Measurements from ENCODE around the gene PDE1A.

Gene PDE1A

DNA sequence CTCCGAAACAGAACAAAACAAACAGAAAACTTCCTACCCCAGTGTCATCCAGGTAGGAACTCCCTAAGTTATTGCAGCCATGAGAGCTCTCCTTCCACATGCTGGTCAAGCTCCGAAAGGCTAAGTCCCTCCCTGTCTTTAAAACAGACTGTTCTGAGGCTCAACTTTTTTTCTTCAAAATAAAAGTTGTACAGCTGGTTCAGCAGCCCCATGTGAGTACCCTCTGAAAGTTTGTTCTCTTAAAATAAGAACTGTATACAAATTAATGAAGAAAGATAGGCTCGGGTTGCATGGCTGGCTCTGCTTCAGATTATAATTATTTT, at the start of gene PDE1A:
PDE1A (minus strand) TSS at position 119 of the 323 bp plus-strand sequence.
- DNase-seq = no peak

DNA sequence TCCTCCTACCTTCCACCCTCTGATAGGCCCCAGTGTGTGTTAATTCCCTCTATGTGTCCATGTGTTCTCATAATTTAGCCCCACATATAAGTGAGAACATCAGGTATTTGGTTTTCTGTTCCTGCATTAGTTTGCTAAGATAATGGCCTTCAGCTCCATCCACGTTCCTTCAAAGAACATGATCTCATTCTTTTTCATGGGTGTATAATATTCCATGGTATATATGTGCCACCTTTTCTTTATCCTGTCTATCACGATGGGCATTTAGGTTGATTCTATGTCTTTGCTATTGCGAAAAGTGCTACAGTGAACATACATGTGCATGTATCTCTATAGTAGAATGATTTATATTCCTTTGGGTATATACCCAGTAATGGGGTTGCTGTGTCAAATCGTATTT, 46.8 kb upstream of the PDE1A start:
- no peak for DNase-seq

DNA sequence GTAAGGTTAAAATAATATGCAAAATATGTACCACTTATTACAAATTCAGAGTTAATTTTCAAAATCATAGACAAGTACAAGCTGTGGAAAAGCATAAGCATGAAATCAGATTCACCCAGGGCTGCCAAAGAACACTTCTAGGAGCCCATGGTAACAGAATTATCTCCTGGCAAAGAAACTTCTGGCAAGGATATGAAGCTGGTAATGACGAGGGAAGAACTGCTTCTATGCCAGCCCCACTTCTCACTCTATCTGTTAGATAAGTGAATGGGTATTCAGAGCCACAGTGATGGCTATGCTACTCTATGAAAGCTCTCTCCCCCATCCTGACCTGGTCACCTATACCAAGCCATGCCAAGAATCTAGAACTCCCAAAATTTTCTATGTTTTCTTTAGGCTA, 36.9 kb upstream of the PDE1A start:
- DNase-seq = no peak

DNA sequence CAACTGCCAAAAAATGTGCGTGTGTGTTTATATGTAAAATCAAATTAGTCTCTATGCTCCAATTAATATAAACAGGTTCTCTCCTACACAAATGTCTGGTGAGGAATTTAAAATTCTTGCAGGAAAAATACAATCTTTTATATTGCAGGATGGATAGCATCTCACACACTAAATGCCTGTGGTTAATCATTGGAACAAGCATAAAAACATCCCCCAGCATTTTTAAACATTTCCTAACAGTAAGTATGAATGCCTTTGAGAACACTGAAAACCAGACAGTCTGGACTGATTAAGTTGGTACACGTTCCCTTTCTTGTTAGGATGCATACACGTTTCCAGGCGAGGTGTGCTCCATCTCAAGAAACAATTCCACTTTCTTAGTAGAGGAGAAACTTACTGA, 29.9 kb upstream of the PDE1A start:
- no peak for DNase-seq

DNA sequence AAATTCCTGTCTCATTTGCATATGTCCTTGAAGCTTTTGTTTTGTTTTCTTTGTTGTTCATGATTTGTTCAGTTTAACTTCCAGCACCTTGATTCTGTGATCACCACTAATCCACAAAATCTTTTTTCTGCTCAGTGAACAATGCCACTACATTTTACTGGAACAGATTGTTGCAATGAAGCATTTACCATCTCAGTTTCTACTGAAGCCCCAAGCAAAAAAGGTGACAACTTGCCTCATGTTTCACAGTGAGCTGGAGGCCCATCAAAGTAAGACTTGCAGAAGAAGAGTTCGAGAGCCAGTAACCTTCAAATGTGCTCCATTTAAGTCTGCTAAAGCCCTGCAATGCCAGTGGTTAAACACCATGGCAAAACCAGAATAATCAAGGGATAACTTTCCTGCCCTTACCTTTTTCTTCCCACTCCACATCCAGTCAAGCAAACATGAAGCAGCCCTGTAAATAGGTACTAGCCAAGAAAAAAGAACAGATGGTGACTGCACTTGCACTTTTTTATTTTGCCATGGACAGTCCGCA, 25.7 kb upstream of the PDE1A start:
- no peak for DNase-seq

DNA sequence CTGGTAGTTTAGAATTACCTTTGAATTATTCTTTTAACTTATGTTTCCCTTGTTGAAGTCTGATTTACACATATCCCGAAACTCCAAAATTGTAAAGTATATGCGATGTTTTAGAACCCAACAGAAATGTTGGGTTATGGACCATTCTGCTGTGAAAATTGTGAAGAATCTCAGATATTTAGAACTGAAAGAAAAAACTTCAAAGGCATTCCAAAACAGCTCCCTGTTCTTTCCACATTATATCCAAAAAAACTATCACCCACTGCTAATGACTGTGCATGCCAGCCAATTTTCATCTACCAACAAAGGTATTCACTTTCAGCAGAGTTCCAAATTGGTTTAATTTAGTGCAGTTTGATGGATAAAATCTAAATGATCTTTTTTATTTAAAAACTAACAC, 21.5 kb upstream of the PDE1A start:
- no peak for DNase-seq

DNA sequence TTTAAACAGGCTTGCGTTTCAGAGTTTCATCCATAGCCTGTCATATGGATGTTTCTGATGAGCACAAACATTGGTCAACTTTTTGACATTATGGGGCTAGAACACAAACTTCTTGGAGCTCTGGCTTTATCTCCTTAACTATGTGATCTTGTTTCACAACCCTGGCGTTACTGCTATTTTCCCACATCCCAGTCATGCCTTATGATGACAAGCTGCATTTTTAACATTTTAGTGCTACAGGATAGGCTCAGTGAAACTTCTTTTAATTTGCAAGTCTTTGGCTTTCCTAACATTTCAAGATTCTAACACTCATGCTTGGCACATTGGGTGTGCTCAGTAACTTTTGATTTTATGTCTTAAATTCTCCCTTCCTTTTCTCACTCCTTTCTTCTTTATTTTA, 21.0 kb upstream of the PDE1A start:
- no peak for DNase-seq

DNA sequence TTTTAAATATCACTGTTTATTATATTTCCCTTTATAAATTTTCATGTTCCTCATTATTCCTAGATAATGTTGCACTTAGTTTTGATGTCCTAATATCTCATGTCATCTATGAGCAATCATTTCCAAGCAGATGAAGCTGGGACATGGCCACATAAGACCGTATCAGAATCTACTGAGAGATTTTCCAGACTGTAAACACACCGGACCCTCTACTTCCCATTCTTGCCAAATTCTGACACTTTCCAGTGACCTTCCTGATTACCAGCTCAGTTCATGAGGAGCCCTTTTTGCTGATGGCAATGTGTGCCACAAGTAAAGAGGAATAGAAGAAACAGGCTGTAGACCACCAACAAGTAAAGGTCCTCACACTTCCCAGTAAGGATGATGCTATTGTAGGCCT, 20.3 kb upstream of the PDE1A start:
- DNase-seq = no peak

DNA sequence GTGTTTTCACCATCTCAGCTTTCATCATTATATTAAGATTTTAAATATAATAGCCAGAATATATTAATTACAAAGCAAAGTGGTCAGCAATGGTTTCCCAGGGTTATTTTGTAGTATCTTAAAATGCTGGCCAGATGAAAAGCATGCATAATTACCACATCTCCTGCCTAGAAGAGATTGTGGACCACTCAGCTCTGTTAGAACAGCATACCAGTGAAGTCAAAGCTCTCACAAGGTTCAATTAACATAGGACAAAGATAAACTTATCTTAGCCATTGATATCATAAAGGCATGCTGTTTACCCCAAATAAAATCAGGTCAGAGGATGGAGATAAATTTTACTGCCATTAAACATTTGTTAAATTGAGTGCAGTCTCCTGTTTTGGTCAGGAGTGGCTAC, 19.3 kb upstream of the PDE1A start:
- DNase-seq = no peak

DNA sequence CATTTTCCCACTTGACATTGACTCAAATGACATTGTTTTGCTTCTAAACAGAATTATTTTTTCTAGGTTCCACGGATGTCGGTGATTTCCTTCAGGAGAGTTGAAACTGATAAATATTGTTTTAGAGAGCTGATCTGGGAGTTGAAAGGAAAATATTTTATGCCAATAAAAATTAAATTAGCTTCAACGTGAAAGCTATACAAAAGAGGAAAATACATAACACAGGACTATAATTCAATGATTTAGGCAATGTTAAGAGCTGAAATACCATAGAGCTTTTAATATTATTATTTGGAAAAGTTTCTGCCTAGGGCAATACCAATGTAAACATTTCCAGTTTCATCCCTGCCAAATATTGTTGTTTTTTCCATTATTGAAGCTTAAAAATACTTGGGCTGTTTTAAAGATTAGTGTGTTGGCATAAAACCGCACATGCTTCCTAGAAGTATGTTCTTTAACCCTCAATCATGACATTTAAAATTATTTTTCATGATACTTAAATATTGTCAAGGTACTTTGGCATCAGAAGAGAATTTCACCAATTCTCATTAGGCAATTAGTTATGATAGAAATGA, 18.6 kb upstream of the PDE1A start:
- no peak for DNase-seq

DNA sequence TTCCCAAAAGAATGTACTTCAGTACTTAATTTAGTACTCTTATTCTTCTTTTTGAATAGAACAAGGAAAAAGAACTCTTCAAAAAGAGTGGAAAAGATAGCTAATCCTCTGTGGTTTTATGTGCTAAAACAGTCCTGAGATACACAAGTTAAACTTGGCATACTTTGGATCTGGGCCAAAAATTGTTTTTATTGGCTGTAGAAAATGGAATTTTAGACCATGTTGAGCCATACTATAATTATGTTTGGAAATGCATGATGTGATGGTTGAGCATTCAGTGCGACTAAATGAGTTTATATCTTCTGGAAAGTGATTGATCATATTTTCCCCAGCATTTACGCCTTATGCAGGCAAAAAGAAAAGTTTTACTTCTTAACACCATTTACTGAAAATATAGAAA, 18.0 kb upstream of the PDE1A start:
- no peak for DNase-seq

DNA sequence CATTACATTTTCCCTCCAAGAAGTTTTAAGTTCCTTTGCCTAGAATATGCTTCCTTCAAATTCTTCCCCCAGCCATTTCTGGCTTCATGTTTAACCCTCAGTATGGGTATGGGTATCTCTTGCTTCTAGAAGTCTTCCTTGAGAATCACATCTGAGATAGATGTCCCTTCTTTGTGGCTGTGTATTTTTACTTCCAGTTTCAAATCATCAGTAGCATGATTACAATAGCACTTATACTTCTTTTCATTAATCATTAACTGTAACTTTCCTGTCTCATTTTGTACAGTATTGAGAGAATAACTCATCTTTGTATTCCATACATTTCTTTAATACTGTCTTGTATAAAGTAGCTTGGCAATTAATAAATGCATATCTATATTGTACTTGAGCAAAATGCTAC, 17.3 kb upstream of the PDE1A start:
- no peak for DNase-seq

DNA sequence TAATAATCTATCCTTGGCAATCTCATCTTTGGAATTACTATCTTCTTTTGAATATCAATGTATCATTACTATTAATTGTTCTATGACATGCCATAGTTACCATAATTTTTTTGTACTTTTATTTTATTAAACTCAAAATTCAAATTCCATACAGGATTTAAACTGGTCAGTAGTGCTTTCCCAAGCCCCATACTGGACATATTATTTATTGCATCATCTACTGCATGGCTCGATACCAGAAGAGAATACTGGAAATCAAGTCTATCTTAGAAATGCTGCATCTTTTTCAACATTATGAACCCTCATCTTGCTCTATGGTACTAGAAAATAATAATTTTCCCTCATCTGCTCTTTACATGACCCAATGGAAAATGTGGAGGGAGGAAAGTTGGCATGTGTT, 9.4 kb upstream of the PDE1A start:
- no peak for DNase-seq

DNA sequence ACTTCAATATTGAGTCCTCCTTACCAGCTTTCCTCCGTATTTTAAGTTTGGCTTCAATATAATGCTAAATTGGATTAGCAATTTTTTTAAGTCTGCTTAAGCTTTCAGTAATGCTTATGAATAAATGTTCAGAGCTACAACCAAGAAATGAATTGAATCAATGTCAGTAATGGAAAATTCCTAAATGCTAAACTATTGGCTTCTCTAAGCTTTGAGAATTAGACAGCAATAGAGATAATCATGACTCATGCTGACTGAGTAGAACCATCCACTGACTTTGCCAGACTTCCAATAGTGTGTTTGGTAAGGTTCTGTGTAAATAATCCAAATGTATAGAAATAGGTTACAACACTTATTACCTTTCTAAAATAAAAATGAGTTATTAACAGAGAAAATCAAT, 8.9 kb upstream of the PDE1A start:
- DNase-seq = no peak

DNA sequence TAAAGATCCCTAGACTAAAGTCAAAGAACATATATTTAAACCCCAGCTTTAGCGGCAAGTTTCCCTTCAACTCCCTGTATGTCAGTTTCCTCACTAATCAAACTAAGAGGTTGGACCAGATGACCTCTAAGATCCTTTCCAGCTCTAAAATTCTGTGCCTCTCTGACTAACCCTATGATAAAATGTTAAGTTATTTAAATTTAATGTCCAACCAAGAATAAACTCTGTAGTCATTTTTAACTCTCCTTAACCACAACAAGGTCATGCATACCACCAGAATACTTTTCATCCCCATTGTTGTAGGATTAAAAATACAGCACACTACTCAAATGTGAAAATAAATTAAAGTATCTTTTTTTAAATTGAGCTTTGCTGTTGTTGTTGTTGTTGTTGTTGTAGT, 5.2 kb upstream of the PDE1A start:
- DNase-seq = no peak

DNA sequence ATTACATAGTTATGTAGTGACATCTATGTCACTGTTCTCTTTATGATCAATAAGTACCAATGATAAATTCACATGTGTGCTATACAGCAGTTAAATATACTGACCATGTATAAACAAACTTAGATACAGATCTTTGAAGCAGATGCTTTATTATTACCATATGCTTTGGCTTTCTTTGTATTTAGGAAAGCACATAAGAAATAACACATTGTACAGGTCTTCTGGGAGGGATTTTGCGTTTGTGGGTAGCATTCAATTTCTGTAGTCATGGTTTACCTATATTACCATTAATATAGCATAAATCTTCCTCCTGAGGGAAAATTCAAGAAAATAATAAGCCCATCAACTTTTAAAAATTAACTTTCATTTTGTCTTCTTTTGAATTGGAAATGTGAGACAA, 1.6 kb upstream of the PDE1A start:
- DNase-seq = no peak

DNA sequence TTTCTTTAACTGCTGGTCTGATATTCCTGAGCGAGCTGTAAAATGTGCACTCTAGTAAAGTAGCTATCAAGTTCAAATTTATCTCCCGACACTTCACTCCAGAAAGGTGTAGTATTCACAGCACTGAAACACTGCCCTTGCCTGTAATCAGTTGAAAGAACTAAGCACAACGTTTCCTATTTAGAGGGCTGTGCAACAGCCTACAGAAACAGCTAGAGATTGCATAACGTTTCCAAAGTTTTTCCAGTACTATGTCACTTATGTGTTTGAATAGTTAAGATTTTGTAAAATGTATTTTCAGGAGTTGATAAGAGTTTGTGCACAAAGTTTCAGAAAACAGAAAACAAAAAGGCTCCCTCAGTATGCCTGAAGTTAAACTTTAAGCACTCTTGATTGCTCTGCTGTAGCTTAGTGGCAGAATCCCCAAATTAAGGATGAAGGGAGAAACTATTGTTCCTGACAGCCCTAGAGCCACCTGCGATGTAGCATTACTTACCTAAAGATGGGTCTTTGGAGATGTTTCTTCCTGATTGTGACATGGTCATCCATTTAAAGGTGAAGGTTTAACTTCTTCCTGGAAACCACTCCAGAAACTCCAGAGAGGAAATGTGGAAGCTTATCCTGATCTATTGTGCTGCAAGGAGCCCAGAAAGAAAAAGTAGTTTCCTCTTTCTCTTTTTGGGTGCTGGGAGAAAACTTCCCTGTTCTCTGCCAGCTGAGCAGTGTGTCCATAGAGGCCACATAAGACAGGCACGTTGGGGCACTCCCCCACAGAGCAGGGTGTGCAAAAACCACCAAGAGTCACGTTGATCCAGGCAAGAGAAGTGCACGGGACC, 536 bp downstream of the PDE1A start:
- no peak for DNase-seq

DNA sequence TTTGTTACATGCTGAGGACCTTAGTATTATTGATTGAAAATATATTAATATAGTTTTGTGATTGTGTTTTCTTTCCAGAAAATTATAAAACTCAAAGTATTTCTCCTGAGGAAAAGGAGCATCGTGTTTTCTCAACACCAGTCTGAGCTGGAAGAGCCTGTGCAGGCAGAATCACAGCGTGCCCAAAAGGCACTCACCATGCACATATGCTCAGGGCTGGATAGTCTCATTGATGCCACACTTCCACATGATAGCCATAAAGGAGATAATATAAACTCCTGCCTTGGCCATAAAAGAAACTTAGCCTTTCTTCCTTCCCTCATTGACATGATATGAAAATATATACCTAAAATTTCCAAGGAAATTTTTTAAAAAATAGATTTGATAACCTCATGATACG, 4.0 kb downstream of the PDE1A start:
- DNase-seq = no peak

DNA sequence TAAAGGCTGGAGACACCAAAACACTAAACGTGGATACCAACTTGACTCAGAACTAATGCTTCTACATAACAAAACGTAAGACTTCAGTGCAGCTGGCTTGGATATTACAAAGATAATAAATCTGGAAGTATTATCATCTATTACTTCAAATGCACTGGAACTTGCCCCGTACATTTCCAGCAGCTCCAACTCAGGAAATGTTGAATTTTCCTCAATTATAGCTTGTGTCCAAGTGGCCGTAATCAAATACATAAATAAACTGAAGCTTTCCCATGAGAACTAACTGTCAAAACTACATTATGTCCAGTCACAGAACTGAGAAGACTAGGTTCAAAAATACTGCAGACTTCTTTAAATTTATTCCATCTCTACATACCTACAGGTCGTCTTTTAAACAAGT, 6.2 kb downstream of the PDE1A start:
- DNase-seq = no peak

DNA sequence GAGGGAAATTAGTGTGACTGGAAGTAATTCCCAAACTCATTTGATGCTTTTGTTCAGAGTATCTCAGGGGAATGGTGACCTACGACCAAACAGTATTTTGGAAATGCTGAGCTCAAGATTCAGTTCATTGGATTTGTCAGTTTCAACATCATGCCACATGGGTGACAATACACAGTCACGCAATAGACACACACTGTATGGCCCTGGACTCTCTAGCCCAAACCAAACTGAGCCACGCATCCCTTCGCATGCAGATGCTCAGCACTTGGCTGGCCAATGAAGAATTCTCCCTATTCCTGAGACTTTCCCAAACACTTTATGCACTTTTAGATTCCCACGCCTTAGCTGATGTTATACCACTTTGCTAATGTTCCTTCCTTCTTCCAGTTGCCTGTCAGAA, 10.0 kb downstream of the PDE1A start:
- no peak for DNase-seq

DNA sequence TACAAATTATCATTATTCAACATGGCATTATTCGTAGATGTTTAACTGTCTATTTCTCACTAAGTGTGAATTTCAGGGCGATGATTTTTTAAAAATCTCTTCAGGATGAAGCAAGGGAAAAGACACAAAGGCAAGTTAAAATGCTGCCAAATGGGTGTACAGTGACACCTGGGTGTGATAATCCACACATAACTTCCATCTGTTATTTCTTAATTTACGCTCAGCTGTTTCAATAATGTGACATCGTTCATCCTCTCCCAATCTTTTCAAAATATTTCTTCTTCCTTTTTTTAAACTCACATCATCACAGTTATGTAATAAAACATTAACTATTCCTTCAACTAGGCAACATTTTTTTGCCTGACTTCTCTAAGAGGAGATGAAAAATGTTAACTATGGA, 10.6 kb downstream of the PDE1A start:
- DNase-seq = no peak

DNA sequence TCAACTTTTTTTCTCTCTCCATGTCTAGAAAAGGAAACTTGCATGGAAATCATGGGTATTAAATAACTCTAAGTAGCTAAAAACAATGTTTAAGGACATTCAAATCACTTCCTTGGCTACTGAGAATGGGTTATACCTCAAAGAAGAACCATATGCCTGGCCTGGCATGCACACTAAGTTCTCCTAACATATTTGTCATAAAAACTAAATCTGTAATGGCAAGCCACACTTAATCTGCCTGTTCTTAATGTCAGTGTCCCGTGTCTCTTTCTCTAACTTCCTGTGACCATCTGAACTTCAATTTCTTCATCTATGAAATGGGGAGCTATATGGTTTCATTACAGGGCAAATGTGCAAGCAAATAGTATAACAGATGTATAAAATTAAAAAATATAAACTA, 11.1 kb downstream of the PDE1A start:
- DNase-seq = no peak

DNA sequence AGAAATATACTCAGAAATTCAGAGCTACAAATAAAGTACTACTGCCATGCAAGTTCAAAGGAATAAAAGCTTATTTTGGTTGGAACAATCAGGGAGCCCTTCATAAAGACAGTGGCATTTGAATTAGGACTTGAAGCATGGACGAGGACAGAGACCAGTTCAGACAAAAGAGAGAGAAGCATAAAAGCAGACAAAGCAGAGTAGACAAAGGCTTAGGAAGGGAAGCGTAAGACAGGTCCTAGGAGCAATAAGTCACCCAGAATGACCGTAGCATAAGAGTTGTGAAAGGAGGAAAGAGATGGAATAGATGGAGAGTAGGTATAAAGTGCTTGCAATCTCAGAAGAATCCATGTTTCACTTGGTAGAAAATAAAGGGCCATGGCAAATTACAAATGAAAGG, 14.0 kb downstream of the PDE1A start:
- DNase-seq = no peak

DNA sequence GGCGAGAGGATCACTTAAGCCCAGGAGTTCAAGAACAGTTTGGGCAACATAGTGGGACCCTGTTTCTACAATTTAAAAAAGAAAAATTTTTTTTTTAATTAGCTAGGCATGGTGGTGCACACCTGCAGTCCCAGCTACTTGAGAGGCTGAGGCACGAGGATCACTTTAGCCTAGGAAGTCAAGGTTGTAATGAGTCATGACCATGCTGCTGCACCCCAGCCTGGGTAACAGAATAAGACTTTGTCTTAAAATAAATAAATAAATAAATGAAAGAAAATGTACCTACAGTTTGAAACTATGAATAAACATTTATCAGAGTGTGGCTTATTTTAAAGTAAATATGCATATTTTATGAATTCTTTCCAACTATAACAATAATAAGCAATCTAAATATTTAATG, 16.7 kb downstream of the PDE1A start:
- DNase-seq = no peak

DNA sequence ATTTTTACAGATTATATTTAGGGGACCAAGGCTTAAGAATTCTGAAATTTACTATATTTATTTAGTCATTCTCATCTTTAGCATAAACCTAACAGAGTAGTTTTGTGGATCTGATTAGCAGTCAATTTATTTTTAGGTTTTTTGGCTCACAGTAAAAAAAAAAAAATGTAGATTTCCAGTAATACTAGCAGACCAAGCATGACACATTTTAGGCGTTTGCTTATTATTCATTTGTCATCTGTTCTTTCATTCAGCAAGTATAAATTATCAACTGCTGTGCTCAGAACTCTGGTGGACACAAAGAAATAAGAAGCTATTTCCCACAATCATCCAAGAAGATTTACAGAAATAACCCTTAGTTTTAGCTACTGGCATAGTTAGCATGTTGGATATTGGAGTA, 20.6 kb downstream of the PDE1A start:
- no peak for DNase-seq
